Activated gamma-delta T cell treated with Interleukin-2 at 50 U/mL for 16 hours (primary cell): ENCODE measurements around the gene FOXP1.
"Not testable (repeated sequence)": the region's sequence is repeated elsewhere in the genome, so short reads cannot be mapped to it uniquely, and the experiment has no call there.

Source experiments
- DNase-seq: peaks from one replicate; pipeline ENCODE4 v3.0.0-alpha.2; 2020

FOXP1 gene

GRCh38 chr3:71042759-71043158 is 540.8 kb downstream of the FOXP1 start:
- no peak for DNase-seq

GRCh38 chr3:71041371-71041770 is 542.2 kb downstream of the FOXP1 start:
- DNase-seq: no peak

GRCh38 chr3:71039332-71039731 is 544.2 kb downstream of the FOXP1 start:
- no peak for DNase-seq

- DNase-seq: no peak
Observed at GRCh38 chr3:71037775-71038174, 545.8 kb downstream of the FOXP1 start.

- no peak for DNase-seq
Observed at GRCh38 chr3:71035886-71036285, 547.6 kb downstream of the FOXP1 start.

GRCh38 chr3:71035314-71035713 is 548.2 kb downstream of the FOXP1 start:
- no peak for DNase-seq

- no peak for DNase-seq
Observed at GRCh38 chr3:71033681-71034220, 549.8 kb downstream of the FOXP1 start.

- no peak for DNase-seq
Observed at GRCh38 chr3:71031914-71032521, 551.5 kb downstream of the FOXP1 start.

GRCh38 chr3:71031181-71031580 is 552.3 kb downstream of the FOXP1 start:
- no peak for DNase-seq

- DNase-seq: no peak
Observed at GRCh38 chr3:71030748-71031147, 552.8 kb downstream of the FOXP1 start.

- DNase-seq: no peak
Observed at GRCh38 chr3:71029770-71030169, 553.8 kb downstream of the FOXP1 start.

GRCh38 chr3:71028802-71029201 is 554.7 kb downstream of the FOXP1 start:
- no peak for DNase-seq

GRCh38 chr3:71028184-71028583 is 555.3 kb downstream of the FOXP1 start:
- DNase-seq: no peak

GRCh38 chr3:71026634-71027578 is 556.6 kb downstream of the FOXP1 start:
- no peak for DNase-seq

GRCh38 chr3:71025516-71025915 is 558.0 kb downstream of the FOXP1 start:
- no peak for DNase-seq

GRCh38 chr3:71025010-71025409 is 558.5 kb downstream of the FOXP1 start:
- DNase-seq: no peak

GRCh38 chr3:71022551-71023335 is 560.8 kb downstream of the FOXP1 start:
- no peak for DNase-seq

- DNase-seq: no peak
Observed at GRCh38 chr3:71018799-71019198, 564.7 kb downstream of the FOXP1 start.

- no peak for DNase-seq
Observed at GRCh38 chr3:71016178-71016845, 567.2 kb downstream of the FOXP1 start.

- not testable (repeated sequence) for DNase-seq
Observed at GRCh38 chr3:71014616-71015015, 568.9 kb downstream of the FOXP1 start.

GRCh38 chr3:71012971-71013370 is 570.6 kb downstream of the FOXP1 start:
- DNase-seq: no peak

GRCh38 chr3:71011565-71012287 is 571.8 kb downstream of the FOXP1 start:
- no peak for DNase-seq
